Measurements from ENCODE around the gene IL34.

IL34 gene

GRCh38 chr16:70651524-70651923 lies 5.2 kb downstream of the IL34 start:
- H3K9ac ChIP-seq (ENCODE audit: low read length), result no peak overlapping the region
- peaks cover 11% of the 10 kb centered on the region for H3K4me1 ChIP-seq (ENCODE audit: control insufficient read depth, insufficient read depth, low read length)
- DNase-seq (ENCODE audit: low read depth), result peak; percentile 42
- H3K36me3 ChIP-seq (ENCODE audit: control insufficient read depth, insufficient read depth, low read length, severe bottlenecking), result no peaks in the 10 kb centered on the region
- H3K9me3 ChIP-seq (ENCODE audit: control insufficient read depth, low read length), result no peaks in the 10 kb centered on the region
- H3K4me3 ChIP-seq (ENCODE audit: low read length), result no peak overlapping the region
- no peaks in the 10 kb centered on the region for H3K27me3 ChIP-seq (replicated peaks; ENCODE audit: control insufficient read depth, insufficient read depth, low read length)

GRCh38 chr16:70652322-70652721 lies 6.0 kb downstream of the IL34 start:
- Histone ChIP-seq H3K4me3 (ENCODE audit: low read length) (no peak overlapping the region), H3K36me3 (ENCODE audit: control insufficient read depth, insufficient read depth, low read length, severe bottlenecking) (no peaks in the 10 kb centered on the region), H3K9me3 (ENCODE audit: control insufficient read depth, low read length) (no peaks in the 10 kb centered on the region), H3K4me1 (ENCODE audit: control insufficient read depth, insufficient read depth, low read length) (peaks cover 11% of the 10 kb centered on the region), H3K9ac (ENCODE audit: low read length) (no peak overlapping the region), H3K27me3 (replicated peaks; ENCODE audit: control insufficient read depth, insufficient read depth, low read length) (no peaks in the 10 kb centered on the region)
- peak; percentile 41 for DNase-seq (ENCODE audit: low read depth)

GRCh38 chr16:70653406-70653805 lies 7.0 kb downstream of the IL34 start:
- peak overlapping the region; percentile 64 for H3K9ac ChIP-seq (ENCODE audit: low read length)
- no peaks in the 10 kb centered on the region for H3K27me3 ChIP-seq (replicated peaks; ENCODE audit: control insufficient read depth, insufficient read depth, low read length)
- H3K36me3 ChIP-seq (ENCODE audit: control insufficient read depth, insufficient read depth, low read length, severe bottlenecking), result no peaks in the 10 kb centered on the region
- no peak for DNase-seq (ENCODE audit: low read depth)
- H3K4me1 ChIP-seq (ENCODE audit: control insufficient read depth, insufficient read depth, low read length), result peaks cover 11% of the 10 kb centered on the region
- no peaks in the 10 kb centered on the region for H3K9me3 ChIP-seq (ENCODE audit: control insufficient read depth, low read length)
- H3K4me3 ChIP-seq (ENCODE audit: low read length), result no peak overlapping the region

GRCh38 chr16:70653809-70654771 lies 7.7 kb downstream of the IL34 start:
- Histone ChIP-seq H3K4me1 (ENCODE audit: control insufficient read depth, insufficient read depth, low read length) (peaks cover 11% of the 10 kb centered on the region), H3K9me3 (ENCODE audit: control insufficient read depth, low read length) (no peaks in the 10 kb centered on the region), H3K36me3 (ENCODE audit: control insufficient read depth, insufficient read depth, low read length, severe bottlenecking) (no peaks in the 10 kb centered on the region), H3K9ac (ENCODE audit: low read length) (peak overlapping the region; percentile 64), H3K4me3 (ENCODE audit: low read length) (peak overlapping the region; percentile 72), H3K27me3 (replicated peaks; ENCODE audit: control insufficient read depth, insufficient read depth, low read length) (no peaks in the 10 kb centered on the region)
- DNase-seq (ENCODE audit: low read depth), result peak; percentile 91

- peaks cover 11% of the 10 kb centered on the region for H3K4me1 ChIP-seq (ENCODE audit: control insufficient read depth, insufficient read depth, low read length)
- no peaks in the 10 kb centered on the region for H3K9me3 ChIP-seq (ENCODE audit: control insufficient read depth, low read length)
- no peak overlapping the region for H3K4me3 ChIP-seq (ENCODE audit: low read length)
- H3K36me3 ChIP-seq (ENCODE audit: control insufficient read depth, insufficient read depth, low read length, severe bottlenecking), result no peaks in the 10 kb centered on the region
- no peak for DNase-seq (ENCODE audit: low read depth)
- no peak overlapping the region for H3K9ac ChIP-seq (ENCODE audit: low read length)
- H3K27me3 ChIP-seq (replicated peaks; ENCODE audit: control insufficient read depth, insufficient read depth, low read length), result no peaks in the 10 kb centered on the region
These were observed 9.8 kb downstream of the IL34 start for GRCh38 chr16:70656065-70656711.

GRCh38 chr16:70656712-70657263 lies 10.4 kb downstream of the IL34 start:
- Histone ChIP-seq H3K9me3 (ENCODE audit: control insufficient read depth, low read length) (no peaks in the 10 kb centered on the region), H3K4me3 (ENCODE audit: low read length) (no peak overlapping the region), H3K4me1 (ENCODE audit: control insufficient read depth, insufficient read depth, low read length) (peaks cover 11% of the 10 kb centered on the region), H3K36me3 (ENCODE audit: control insufficient read depth, insufficient read depth, low read length, severe bottlenecking) (no peaks in the 10 kb centered on the region), H3K9ac (ENCODE audit: low read length) (no peak overlapping the region), H3K27me3 (replicated peaks; ENCODE audit: control insufficient read depth, insufficient read depth, low read length) (no peaks in the 10 kb centered on the region)
- no peak for DNase-seq (ENCODE audit: low read depth)

- no peak for DNase-seq (ENCODE audit: low read depth)
- Histone ChIP-seq H3K4me1 (ENCODE audit: control insufficient read depth, insufficient read depth, low read length) (peaks cover 9% of the 10 kb centered on the region), H3K9ac (ENCODE audit: low read length) (no peak overlapping the region), H3K36me3 (ENCODE audit: control insufficient read depth, insufficient read depth, low read length, severe bottlenecking) (no peaks in the 10 kb centered on the region), H3K4me3 (ENCODE audit: low read length) (no peak overlapping the region), H3K27me3 (replicated peaks; ENCODE audit: control insufficient read depth, insufficient read depth, low read length) (no peaks in the 10 kb centered on the region), H3K9me3 (ENCODE audit: control insufficient read depth, low read length) (no peaks in the 10 kb centered on the region)
These were observed 11.6 kb downstream of the IL34 start for GRCh38 chr16:70657956-70658355.

- H3K9me3 ChIP-seq (ENCODE audit: control insufficient read depth, low read length), result no peaks in the 10 kb centered on the region
- H3K9ac ChIP-seq (ENCODE audit: low read length), result no peak overlapping the region
- H3K27me3 ChIP-seq (replicated peaks; ENCODE audit: control insufficient read depth, insufficient read depth, low read length), result no peaks in the 10 kb centered on the region
- H3K36me3 ChIP-seq (ENCODE audit: control insufficient read depth, insufficient read depth, low read length, severe bottlenecking), result peaks cover 7% of the 10 kb centered on the region
- DNase-seq (ENCODE audit: low read depth), result no peak
- peaks cover 4% of the 10 kb centered on the region for H3K4me1 ChIP-seq (ENCODE audit: control insufficient read depth, insufficient read depth, low read length)
- no peak overlapping the region for H3K4me3 ChIP-seq (ENCODE audit: low read length)
These were observed 12.6 kb downstream of the IL34 start for GRCh38 chr16:70658921-70659320.

- H3K9ac ChIP-seq (ENCODE audit: low read length), result no peak overlapping the region
These were observed 13.2 kb downstream of the IL34 start for GRCh38 chr16:70659546-70659945.

GRCh38 chr16:70659953-70660671 lies 13.8 kb downstream of the IL34 start:
- no peak overlapping the region for H3K4me3 ChIP-seq (ENCODE audit: low read length)
- no peak overlapping the region for H3K9ac ChIP-seq (ENCODE audit: low read length)
- H3K27me3 ChIP-seq (replicated peaks; ENCODE audit: control insufficient read depth, insufficient read depth, low read length), result no peaks in the 10 kb centered on the region
- H3K9me3 ChIP-seq (ENCODE audit: control insufficient read depth, low read length), result no peaks in the 10 kb centered on the region
- H3K36me3 ChIP-seq (ENCODE audit: control insufficient read depth, insufficient read depth, low read length, severe bottlenecking), result peaks cover 18% of the 10 kb centered on the region
- H3K4me1 ChIP-seq (ENCODE audit: control insufficient read depth, insufficient read depth, low read length), result no peaks in the 10 kb centered on the region
- DNase-seq (ENCODE audit: low read depth), result no peak

More at GRCh38 chr16:70659546-70659945, 13.2 kb downstream of the IL34 start:
- peaks cover 13% of the 10 kb centered on the region for H3K36me3 ChIP-seq (ENCODE audit: control insufficient read depth, insufficient read depth, low read length, severe bottlenecking)
- H3K4me3 ChIP-seq (ENCODE audit: low read length), result no peak overlapping the region
- H3K27me3 ChIP-seq (replicated peaks; ENCODE audit: control insufficient read depth, insufficient read depth, low read length), result no peaks in the 10 kb centered on the region
- no peaks in the 10 kb centered on the region for H3K9me3 ChIP-seq (ENCODE audit: control insufficient read depth, low read length)
- no peaks in the 10 kb centered on the region for H3K4me1 ChIP-seq (ENCODE audit: control insufficient read depth, insufficient read depth, low read length)
- DNase-seq (ENCODE audit: low read depth), result no peak
